ENCODE data around the gene SLC39A11. TPM values are rescaled to one million over a fixed set of nuclear protein-coding genes. Genes with fewer than 3 reads are reported as not detected.

SLC39A11 gene
- total RNA-seq, 1 donor from 2014 or later: 34.8 TPM

DNA sequence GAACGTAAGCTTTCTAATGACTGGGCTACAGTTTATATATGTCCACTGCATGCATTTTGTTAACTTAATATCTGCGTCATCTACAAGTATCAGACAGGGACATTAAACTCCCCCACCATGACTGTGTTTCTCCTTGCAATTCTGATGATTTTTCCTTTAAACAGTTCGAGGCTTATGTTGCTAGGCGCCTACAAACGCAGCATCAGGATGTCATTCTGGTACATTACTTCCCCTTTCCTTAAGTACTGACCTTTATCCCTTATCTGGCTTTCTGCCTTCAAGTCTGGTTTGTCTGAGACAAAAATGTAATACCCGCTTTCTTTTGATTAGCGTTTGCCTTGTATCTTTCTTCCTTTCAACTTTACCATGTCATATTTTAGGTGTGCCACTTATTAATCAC is 362.4 kb downstream of the SLC39A11 start:
- ATAC-seq (ENCODE audit: low read depth) (no peak), DNase-seq (no peak)
- intact Hi-C loops (cut with micrococcal nuclease): no loop called here
- no peak overlapping the region for H3K4me3 Mint-ChIP-seq
- no peak overlapping the region for H3K27ac Mint-ChIP-seq
- H3K27me3 Mint-ChIP-seq: no peaks in the 10 kb centered on the region
- peaks cover 23% of the 10 kb centered on the region for H3K4me1 Mint-ChIP-seq
- H3K9me3 Mint-ChIP-seq: no peaks in the 10 kb centered on the region
- CTCF ChIA-PET: no interaction called here
- TF ChIP-seq, protein P1, sequence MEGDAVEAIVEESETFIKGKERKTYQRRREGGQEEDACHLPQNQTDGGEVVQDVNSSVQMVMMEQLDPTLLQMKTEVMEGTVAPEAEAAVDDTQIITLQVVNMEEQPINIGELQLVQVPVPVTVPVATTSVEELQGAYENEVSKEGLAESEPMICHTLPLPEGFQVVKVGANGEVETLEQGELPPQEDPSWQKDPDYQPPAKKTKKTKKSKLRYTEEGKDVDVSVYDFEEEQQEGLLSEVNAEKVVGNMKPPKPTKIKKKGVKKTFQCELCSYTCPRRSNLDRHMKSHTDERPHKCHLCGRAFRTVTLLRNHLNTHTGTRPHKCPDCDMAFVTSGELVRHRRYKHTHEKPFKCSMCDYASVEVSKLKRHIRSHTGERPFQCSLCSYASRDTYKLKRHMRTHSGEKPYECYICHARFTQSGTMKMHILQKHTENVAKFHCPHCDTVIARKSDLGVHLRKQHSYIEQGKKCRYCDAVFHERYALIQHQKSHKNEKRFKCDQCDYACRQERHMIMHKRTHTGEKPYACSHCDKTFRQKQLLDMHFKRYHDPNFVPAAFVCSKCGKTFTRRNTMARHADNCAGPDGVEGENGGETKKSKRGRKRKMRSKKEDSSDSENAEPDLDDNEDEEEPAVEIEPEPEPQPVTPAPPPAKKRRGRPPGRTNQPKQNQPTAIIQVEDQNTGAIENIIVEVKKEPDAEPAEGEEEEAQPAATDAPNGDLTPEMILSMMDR (IDR thresholded peaks at IDR 0.05): no peak
- POLR2A ChIA-PET: no interaction called here
- H3K36me3 Mint-ChIP-seq (ENCODE audit: low read depth): peaks cover 11% of the 10 kb centered on the region

DNA sequence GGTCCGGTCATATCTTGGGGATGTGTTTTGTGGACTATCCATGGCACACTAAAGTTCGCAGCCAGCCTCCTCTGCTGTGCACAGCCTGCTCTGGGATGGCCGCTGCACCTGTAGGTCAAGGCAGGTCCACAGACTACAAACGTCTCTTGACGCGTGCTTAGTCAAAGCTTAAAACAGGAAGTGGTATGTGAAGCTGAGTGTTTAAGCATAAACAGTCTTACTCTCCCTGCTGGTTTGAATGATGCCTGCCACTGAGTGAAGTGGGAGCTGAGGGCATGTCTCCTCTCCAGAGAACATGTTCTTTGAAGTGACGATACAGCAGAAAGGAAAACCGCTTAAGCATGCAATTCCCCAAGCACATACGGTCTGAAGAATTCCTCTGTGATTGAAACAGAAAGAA is 365.6 kb downstream of the SLC39A11 start:
- no peaks in the 10 kb centered on the region for H3K36me3 Mint-ChIP-seq (ENCODE audit: low read depth)
- peak overlapping the region; percentile 75 for H3K27ac Mint-ChIP-seq
- intact Hi-C loops (cut with micrococcal nuclease): loop anchor here (1.0 to 5.0 kb wide), 5 partner anchors 260 to 643 kb away; no protein-coding TSS in a partner anchor
- H3K27me3 Mint-ChIP-seq: no peaks in the 10 kb centered on the region
- peak; percentile 88 for ATAC-seq (ENCODE audit: low read depth)
- TF ChIP-seq, protein P1 (IDR thresholded peaks at IDR 0.05): no peak
- DNase-seq: no peak
- ChIA-PET POLR2A (interaction anchor here (0.6 kb wide), 1 partner anchor 385 kb away, joined by 3 read pairs; no protein-coding TSS in a partner anchor), CTCF (interaction anchor here (0.6 to 4.6 kb wide), 17 partner anchors 11 to 650 kb away, joined by 3 to 61 read pairs (median 4); a partner anchor contains a TSS)
- peak overlapping the region; percentile 79 for H3K4me3 Mint-ChIP-seq
- no peaks in the 10 kb centered on the region for H3K9me3 Mint-ChIP-seq
- peaks cover 23% of the 10 kb centered on the region for H3K4me1 Mint-ChIP-seq

DNA sequence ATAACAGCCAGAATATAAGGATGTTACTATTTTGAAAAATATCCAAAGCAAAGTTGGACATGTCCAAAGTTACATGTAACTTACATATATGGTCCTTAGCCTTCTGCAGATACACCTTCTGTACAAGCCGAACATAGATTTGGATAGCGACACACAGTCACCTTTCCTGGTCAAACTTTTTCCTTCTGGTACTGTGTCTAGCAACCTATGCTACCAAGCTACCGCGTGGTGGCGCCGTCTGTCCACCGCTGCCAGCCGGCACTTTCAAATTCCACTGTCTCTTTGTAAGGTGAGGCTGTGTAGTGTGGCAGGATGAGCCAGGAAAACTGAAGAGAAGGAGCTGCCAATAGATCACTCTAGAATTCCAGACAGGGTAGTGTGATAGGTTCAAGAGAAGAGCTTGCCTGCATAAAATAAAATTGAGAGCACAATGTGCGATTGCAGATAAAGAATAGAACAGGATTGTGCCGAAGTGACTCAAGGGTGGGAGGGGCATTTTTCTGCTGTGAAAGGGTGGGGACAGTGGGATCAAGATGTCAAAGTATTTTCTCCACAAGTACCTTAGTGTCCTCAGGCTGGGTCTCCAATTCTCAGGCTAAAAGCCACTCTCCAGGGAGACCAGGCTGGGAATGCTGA is 366.9 kb downstream of the SLC39A11 start:
- ChIA-PET CTCF (interaction anchor here (0.9 to 4.6 kb wide), 8 partner anchors 10 to 645 kb away, joined by 3 to 61 read pairs (median 6); no protein-coding TSS in a partner anchor), POLR2A (interaction anchor here (0.5 kb wide), 1 partner anchor 643 kb away, joined by 5 read pairs; no protein-coding TSS in a partner anchor)
- Mint-ChIP-seq H3K27ac (no peak overlapping the region), H3K36me3 (ENCODE audit: low read depth) (no peaks in the 10 kb centered on the region), H3K4me3 (no peak overlapping the region), H3K27me3 (no peaks in the 10 kb centered on the region), H3K9me3 (no peaks in the 10 kb centered on the region), H3K4me1 (peaks cover 23% of the 10 kb centered on the region)
- TF ChIP-seq, protein P1 (IDR thresholded peaks at IDR 0.05): no peak
- ATAC-seq (ENCODE audit: low read depth) (no peak), DNase-seq (no peak)
- intact Hi-C loops (cut with micrococcal nuclease): loop anchor here (1.0 to 5.0 kb wide), 3 partner anchors 168 to 532 kb away; no protein-coding TSS in a partner anchor

DNA sequence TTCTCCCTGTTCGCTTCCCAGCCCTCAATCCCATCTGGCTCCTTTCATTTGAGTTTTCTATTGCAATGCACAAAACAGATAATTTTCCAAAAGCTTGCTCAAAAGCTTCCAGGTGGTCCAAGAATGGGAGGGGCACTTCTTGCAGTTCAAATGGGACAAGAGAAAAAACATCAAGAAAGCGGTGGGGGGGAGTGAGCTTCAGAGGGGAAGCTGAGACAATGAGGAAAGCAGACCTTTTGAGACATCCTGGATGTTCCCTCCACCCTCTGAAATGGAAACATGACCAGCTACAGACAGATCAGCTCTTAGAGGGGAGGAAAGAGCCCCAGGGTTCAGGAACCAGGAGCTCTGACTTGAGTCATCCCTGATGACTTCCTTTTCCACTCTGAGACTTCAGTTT is 368.2 kb downstream of the SLC39A11 start:
- DNase-seq (no peak), ATAC-seq (ENCODE audit: low read depth) (no peak)
- H3K36me3 Mint-ChIP-seq (ENCODE audit: low read depth): no peaks in the 10 kb centered on the region
- H3K27ac Mint-ChIP-seq: no peak overlapping the region
- intact Hi-C loops (cut with micrococcal nuclease): no loop called here
- H3K4me3 Mint-ChIP-seq: no peak overlapping the region
- no peaks in the 10 kb centered on the region for H3K9me3 Mint-ChIP-seq
- ChIA-PET CTCF (interaction anchor here (2.2 kb wide), 1 partner anchor 465 kb away, joined by 6 read pairs; no protein-coding TSS in a partner anchor), POLR2A (no interaction called here)
- no peaks in the 10 kb centered on the region for H3K27me3 Mint-ChIP-seq
- TF ChIP-seq, protein P1 (IDR thresholded peaks at IDR 0.05): no peak
- peaks cover 31% of the 10 kb centered on the region for H3K4me1 Mint-ChIP-seq

DNA sequence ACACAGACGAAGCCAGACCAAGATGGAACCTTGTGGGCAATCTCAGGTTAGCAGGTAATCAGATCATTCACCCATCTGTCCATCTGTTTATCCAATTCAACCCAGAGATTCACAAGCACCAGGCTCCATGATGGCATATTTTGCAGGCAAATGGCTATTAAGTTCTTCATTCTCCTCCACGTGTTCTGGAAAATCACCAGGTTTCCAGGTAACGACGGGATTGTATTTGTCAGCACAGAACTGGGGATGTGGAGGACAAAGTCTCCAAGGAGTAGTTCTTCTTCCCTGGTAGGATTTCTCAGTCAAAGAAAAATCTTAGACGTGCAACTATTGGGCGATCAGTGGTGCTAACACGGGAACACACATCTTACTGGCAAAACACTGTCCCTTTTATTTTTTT is 368.8 kb downstream of the SLC39A11 start:
- H3K36me3 Mint-ChIP-seq (ENCODE audit: low read depth): no peaks in the 10 kb centered on the region
- no peaks in the 10 kb centered on the region for H3K27me3 Mint-ChIP-seq
- ATAC-seq (ENCODE audit: low read depth) (no peak), DNase-seq (no peak)
- peaks cover 31% of the 10 kb centered on the region for H3K4me1 Mint-ChIP-seq
- no peak overlapping the region for H3K4me3 Mint-ChIP-seq
- TF ChIP-seq, protein P1 (IDR thresholded peaks at IDR 0.05): no peak
- ChIA-PET POLR2A (no interaction called here), CTCF (no interaction called here)
- no peak overlapping the region for H3K27ac Mint-ChIP-seq
- intact Hi-C loops (cut with micrococcal nuclease): no loop called here
- no peaks in the 10 kb centered on the region for H3K9me3 Mint-ChIP-seq
